ENCODE results near the gene VIPR2. TPM values are rescaled to one million over a fixed set of nuclear protein-coding genes. Genes with fewer than 3 reads are reported as not detected.

VIPR2 gene
- total and polyA plus RNA-seq, 2 donors from 2014 or later, result 0.91 to 1.3 TPM

DNA sequence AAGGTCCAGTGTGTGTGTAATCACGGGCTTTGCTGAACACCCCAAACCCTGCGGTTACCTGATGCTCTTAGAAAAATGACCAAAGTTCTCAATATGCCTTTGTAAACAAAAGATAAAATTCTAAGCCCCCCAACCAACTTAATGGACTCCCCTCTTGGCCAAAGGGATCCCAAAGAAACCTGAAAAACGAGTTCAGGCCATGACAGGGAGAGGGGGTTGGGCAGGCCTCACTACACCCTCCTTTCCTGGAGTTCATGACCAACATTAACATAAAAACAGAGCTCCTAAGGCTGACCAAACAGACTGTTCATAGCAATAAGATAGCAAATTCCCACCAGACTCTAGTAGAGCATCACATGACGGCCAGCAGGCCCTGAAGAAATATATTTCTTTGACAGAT is 3.0 kb upstream of the VIPR2 start:
- FAIRE-seq, result no peak
- H3K27ac ChIP-seq (ENCODE audit: low read depth in 2 of 2, low read length in 2 of 2), result no peak overlapping the region
- TF ChIP-seq, protein P1, sequence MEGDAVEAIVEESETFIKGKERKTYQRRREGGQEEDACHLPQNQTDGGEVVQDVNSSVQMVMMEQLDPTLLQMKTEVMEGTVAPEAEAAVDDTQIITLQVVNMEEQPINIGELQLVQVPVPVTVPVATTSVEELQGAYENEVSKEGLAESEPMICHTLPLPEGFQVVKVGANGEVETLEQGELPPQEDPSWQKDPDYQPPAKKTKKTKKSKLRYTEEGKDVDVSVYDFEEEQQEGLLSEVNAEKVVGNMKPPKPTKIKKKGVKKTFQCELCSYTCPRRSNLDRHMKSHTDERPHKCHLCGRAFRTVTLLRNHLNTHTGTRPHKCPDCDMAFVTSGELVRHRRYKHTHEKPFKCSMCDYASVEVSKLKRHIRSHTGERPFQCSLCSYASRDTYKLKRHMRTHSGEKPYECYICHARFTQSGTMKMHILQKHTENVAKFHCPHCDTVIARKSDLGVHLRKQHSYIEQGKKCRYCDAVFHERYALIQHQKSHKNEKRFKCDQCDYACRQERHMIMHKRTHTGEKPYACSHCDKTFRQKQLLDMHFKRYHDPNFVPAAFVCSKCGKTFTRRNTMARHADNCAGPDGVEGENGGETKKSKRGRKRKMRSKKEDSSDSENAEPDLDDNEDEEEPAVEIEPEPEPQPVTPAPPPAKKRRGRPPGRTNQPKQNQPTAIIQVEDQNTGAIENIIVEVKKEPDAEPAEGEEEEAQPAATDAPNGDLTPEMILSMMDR (IDR thresholded peaks at IDR 0.05; ENCODE audit: borderline replicate concordance, extremely low read depth, insufficient read depth), result no peak
- H3K4me3 ChIP-seq (ENCODE audit: low read length in 3 of 3), result no peak overlapping the region
- peak in 1 of 5 donors; percentile 16 for DNase-seq
- intact Hi-C loops (cut with DNase I), result no loop called here
- H3K36me3 ChIP-seq (ENCODE audit: control insufficient read depth in 2 of 3, insufficient read depth in 3 of 3, low read length in 3 of 3), result no peaks in the 10 kb centered on the region
- no peaks in the 10 kb centered on the region for H3K9me3 ChIP-seq (ENCODE audit: control insufficient read depth in 2 of 3, insufficient read depth in 1 of 3, low read length in 3 of 3)
- peaks cover 10% of the 10 kb centered on the region for H3K27me3 ChIP-seq (ENCODE audit: control insufficient read depth, insufficient read depth, low read length)
- peaks cover 0 to 4% (median 0%) of the 10 kb centered on the region in 3 donors for H3K4me1 ChIP-seq (ENCODE audit: control insufficient read depth in 2 of 3, insufficient read depth in 2 of 3, low read depth in 1 of 3, low read length in 3 of 3)
- H3K9ac ChIP-seq (ENCODE audit: low read length in 3 of 3), result no peak overlapping the region

- TF ChIP-seq, protein P1 (IDR thresholded peaks at IDR 0.05; ENCODE audit: borderline replicate concordance, extremely low read depth, insufficient read depth), result no peak
- Histone ChIP-seq H3K9ac (ENCODE audit: low read length in 3 of 3) (no peak overlapping the region), H3K4me1 (ENCODE audit: control insufficient read depth in 2 of 3, insufficient read depth in 2 of 3, low read depth in 1 of 3, low read length in 3 of 3) (peaks cover 0 to 4% (median 0%) of the 10 kb centered on the region in 3 donors), H3K27ac (ENCODE audit: low read depth in 2 of 2, low read length in 2 of 2) (no peak overlapping the region), H3K9me3 (ENCODE audit: control insufficient read depth in 2 of 3, insufficient read depth in 1 of 3, low read length in 3 of 3) (no peaks in the 10 kb centered on the region), H3K27me3 (ENCODE audit: control insufficient read depth, insufficient read depth, low read length) (peaks cover 10% of the 10 kb centered on the region), H3K4me3 (ENCODE audit: low read length in 3 of 3) (no peak overlapping the region), H3K36me3 (ENCODE audit: control insufficient read depth in 2 of 3, insufficient read depth in 3 of 3, low read length in 3 of 3) (no peaks in the 10 kb centered on the region)
- intact Hi-C loops (cut with DNase I), result no loop called here
- DNase-seq (peak in 1 of 5 donors; percentile 32), FAIRE-seq (no peak)
Observed at GRCh38 chr7:159147246-159147645, 2.6 kb upstream of the VIPR2 start.

GRCh38 chr7:159146084-159146858 is 1.6 kb upstream of the VIPR2 start:
- peaks cover 0 to 4% (median 0%) of the 10 kb centered on the region in 3 donors for H3K4me1 ChIP-seq (ENCODE audit: control insufficient read depth in 2 of 3, insufficient read depth in 2 of 3, low read depth in 1 of 3, low read length in 3 of 3)
- no peaks in the 10 kb centered on the region for H3K36me3 ChIP-seq (ENCODE audit: control insufficient read depth in 2 of 3, insufficient read depth in 3 of 3, low read length in 3 of 3)
- no peaks in the 10 kb centered on the region for H3K9me3 ChIP-seq (ENCODE audit: control insufficient read depth in 2 of 3, insufficient read depth in 1 of 3, low read length in 3 of 3)
- DNase-seq (no peak), FAIRE-seq (no peak)
- no peak overlapping the region for H3K4me3 ChIP-seq (ENCODE audit: low read length in 3 of 3)
- intact Hi-C loops (cut with DNase I), result no loop called here
- peaks cover 10% of the 10 kb centered on the region for H3K27me3 ChIP-seq (ENCODE audit: control insufficient read depth, insufficient read depth, low read length)
- no peak overlapping the region for H3K27ac ChIP-seq (ENCODE audit: low read depth in 2 of 2, low read length in 2 of 2)
- no peak overlapping the region for H3K9ac ChIP-seq (ENCODE audit: low read length in 3 of 3)
- TF ChIP-seq, protein P1 (IDR thresholded peaks at IDR 0.05; ENCODE audit: borderline replicate concordance, extremely low read depth, insufficient read depth), result no peak

Data from kidney (tissue), 14 donors.